Smooth muscle cell (in vitro differentiated cells): ENCODE results near the gene SUPT3H. TPM values are rescaled to one million over a fixed set of nuclear protein-coding genes. Genes with fewer than 3 reads are reported as not detected.
A peak's percentile ranks its signal among the peaks of the same experiment; 100 is the strongest.

Experiments used
- DNase-seq: peaks from one replicate; lab custom pipeline; 2025; ENCODE audit not compliant: unreplicated experiment; lab: John Stamatoyannopoulos, UW
- H2AFZ ChIP-seq: fragments of 200-600 bp; sonication (generic); 2 replicates; pipeline ENCODE4 v1.6.0; 2016; ENCODE audit warnings: antibody characterized with exemption, low read depth, mild to moderate bottlenecking
- H3F3A ChIP-seq: fragments of 200-600 bp; sonication (generic); 2 replicates; pipeline ENCODE4 v1.6.0; 2017; ENCODE audit warnings: antibody characterized with exemption, low read depth
- H3K27ac ChIP-seq: fragments of 200-600 bp; sonication (generic); 2 replicates; pipeline ENCODE4 v1.5.1; 2016; ENCODE audit warnings: low read depth, mild to moderate bottlenecking
- H3K27me3 ChIP-seq: fragments of 200-600 bp; sonication (generic); 2 replicates; pipeline ENCODE4 v1.6.1; 2016; ENCODE audit warnings: low read depth, mild to moderate bottlenecking
- H3K36me3 ChIP-seq: fragments of 200-600 bp; sonication (generic); 2 replicates; pipeline ENCODE4 v1.5.1; 2016; ENCODE audit warnings: low read depth
- H3K4me1 ChIP-seq: fragments of 200-600 bp; sonication (generic); 2 replicates; pipeline ENCODE4 v1.5.1; 2016; ENCODE audit warnings: low read depth
- H3K4me2 ChIP-seq: fragments of 200-600 bp; sonication (generic); 2 replicates; pipeline ENCODE4 v1.6.0; 2016; ENCODE audit warnings: mild to moderate bottlenecking
- H3K4me3 ChIP-seq: fragments of 200-600 bp; sonication (generic); 2 replicates; pipeline ENCODE4 v1.5.1; 2016; ENCODE audit warnings: mild to moderate bottlenecking
- H3K79me2 ChIP-seq: fragments of 200-600 bp; sonication (generic); 2 replicates; pipeline ENCODE4 v1.6.0; 2016; ENCODE audit warnings: low read depth, mild to moderate bottlenecking
- H3K9ac ChIP-seq: fragments of 200-600 bp; sonication (generic); 2 replicates; pipeline ENCODE4 v1.6.0; 2016; ENCODE audit warnings: low read depth
- H3K9me3 ChIP-seq: fragments of 200-600 bp; sonication (generic); replicated peaks from 2 replicates; pipeline ENCODE4 v1.5.1; 2016; ENCODE audit warnings: low read depth
- H4K20me1 ChIP-seq: fragments of 200-600 bp; sonication (generic); 2 replicates; pipeline ENCODE4 v1.6.0; 2016; ENCODE audit warnings: low read depth
- CTCF ChIP-seq: fragments of 200-600 bp; sonication (generic); IDR thresholded peaks from 2 replicates; pipeline ENCODE4 v1.5.1; 2017; ENCODE audit warnings: borderline replicate concordance, mild to moderate bottlenecking, antibody characterized with exemption; ENCODE audit not compliant: insufficient read depth, poor library complexity, severe bottlenecking
- WGBS: methylation state at CpG from one replicate; pipeline ENCODE4 v1.1.7; 2016; ENCODE audit warnings: low lambda C conversion rate; 5-methylcytosine and 5-hydroxymethylcytosine counted together
- polyA plus RNA-seq: library from polyadenylated mRNA; unstranded; fragments of >200 nt; fragmentation: Nextera tagmentation; extraction: Ambion mirVana; gene quantifications from 2 replicates; pipeline ENCODE4 v1.2.1, GENCODE V29; 2016
- total RNA-seq: library from RNA; depleted of rRNA; stranded (reverse); fragments of >200 nt; gene quantifications from 2 replicates; pipeline ENCODE4 v1.2.3, GENCODE V29; 2014

The SUPT3H gene
- total and polyA plus RNA-seq, 2 experiments from 2014 or later, result 19.4 to 22.9 TPM

- TF ChIP-seq CTCF, result no peak
- H3K4me2 ChIP-seq, result no peak overlapping the region
Measured at GRCh38 chr6:45138765-45139164, 239.0 kb downstream of the SUPT3H start.

GRCh38 chr6:45136495-45136894, 241.2 kb downstream of the SUPT3H start:
- no peak overlapping the region for H3K4me2 ChIP-seq
- no peak overlapping the region for H3K27ac ChIP-seq
- no peaks in the 10 kb centered on the region for H4K20me1 ChIP-seq
- H3K4me3 ChIP-seq, result no peak overlapping the region
- no peaks in the 10 kb centered on the region for H3K27me3 ChIP-seq
- peaks cover 6% of the 10 kb centered on the region for H3F3A ChIP-seq
- H2AFZ ChIP-seq, result no peak overlapping the region
- H3K79me2 ChIP-seq, result no peaks in the 10 kb centered on the region
- DNase-seq, result no peak
- TF ChIP-seq CTCF, result no peak
- H3K9ac ChIP-seq, result no peak overlapping the region
- peaks cover 13% of the 10 kb centered on the region for H3K36me3 ChIP-seq
- peaks cover 10% of the 10 kb centered on the region for H3K9me3 ChIP-seq
- no peaks in the 10 kb centered on the region for H3K4me1 ChIP-seq

More at GRCh38 chr6:45138765-45139164, 239.0 kb downstream of the SUPT3H start:
- Histone ChIP-seq H3K79me2 (no peaks in the 10 kb centered on the region), H3K4me3 (no peak overlapping the region), H3K27me3 (no peaks in the 10 kb centered on the region), H3K4me1 (no peaks in the 10 kb centered on the region), H3K9ac (no peak overlapping the region), H3K27ac (no peak overlapping the region), H3F3A (no peaks in the 10 kb centered on the region), H3K36me3 (peaks cover 13% of the 10 kb centered on the region), H4K20me1 (no peaks in the 10 kb centered on the region), H3K9me3 (peaks cover 10% of the 10 kb centered on the region), H2AFZ (no peak overlapping the region)
- no peak for DNase-seq

- no peak overlapping the region for H3K9ac ChIP-seq
- H4K20me1 ChIP-seq, result no peaks in the 10 kb centered on the region
- H3F3A ChIP-seq, result peaks cover 6% of the 10 kb centered on the region
- no peak overlapping the region for H2AFZ ChIP-seq
- WGBS, result 45% methylated on average over 1 of the region's 1 CpG
- TF ChIP-seq CTCF, result no peak
- H3K27ac ChIP-seq, result no peak overlapping the region
- H3K27me3 ChIP-seq, result no peaks in the 10 kb centered on the region
- no peaks in the 10 kb centered on the region for H3K4me1 ChIP-seq
- peaks cover 8% of the 10 kb centered on the region for H3K36me3 ChIP-seq
- no peak overlapping the region for H3K4me3 ChIP-seq
- DNase-seq, result no peak
- H3K79me2 ChIP-seq, result no peaks in the 10 kb centered on the region
- no peak overlapping the region for H3K4me2 ChIP-seq
- peaks cover 10% of the 10 kb centered on the region for H3K9me3 ChIP-seq
Measured at GRCh38 chr6:45132658-45133294, 245.0 kb downstream of the SUPT3H start.

- H3K9me3 ChIP-seq, result peaks cover 8% of the 10 kb centered on the region
- no peak overlapping the region for H2AFZ ChIP-seq
- peaks cover 6% of the 10 kb centered on the region for H3F3A ChIP-seq
- no peaks in the 10 kb centered on the region for H3K79me2 ChIP-seq
- H4K20me1 ChIP-seq, result no peaks in the 10 kb centered on the region
- H3K27me3 ChIP-seq, result no peaks in the 10 kb centered on the region
- peak overlapping the region; percentile 22 for H3K27ac ChIP-seq
- peaks cover 7% of the 10 kb centered on the region for H3K36me3 ChIP-seq
- TF ChIP-seq CTCF, result no peak
- peak overlapping the region; percentile 12 for H3K4me2 ChIP-seq
- 24% methylated on average over 1 of the region's 1 CpG for WGBS
- H3K4me1 ChIP-seq, result no peaks in the 10 kb centered on the region
- H3K4me3 ChIP-seq, result no peak overlapping the region
- H3K9ac ChIP-seq, result no peak overlapping the region
- DNase-seq, result no peak
Measured at GRCh38 chr6:45132059-45132458, 245.7 kb downstream of the SUPT3H start.
